Myocyte (in vitro differentiated cells): Measurements from ENCODE around the gene FHDC1. TPM values are rescaled to one million over a fixed set of nuclear protein-coding genes. Genes with fewer than 3 reads are reported as not detected.

Experiments used
- DNase-seq: peaks from one replicate; pipeline ENCODE4 v3.0.0-alpha.2; 2012; ENCODE audit warnings: low read depth
- total RNA-seq: library from RNA; depleted of rRNA; stranded (reverse); fragments of >200 nt; gene quantifications from 2 replicates; pipeline ENCODE4 v1.2.3, GENCODE V29; 2014

The FHDC1 gene
- total RNA-seq, 1 donor from 2014 or later: 0.72 TPM

GRCh38 chr4:153027866-153028265 lies 91.7 kb downstream of the FHDC1 start:
- DNase-seq: no peak

- DNase-seq: no peak
Observed at GRCh38 chr4:153028535-153028934, 92.4 kb downstream of the FHDC1 start.

Other genes with a start within 250 kb of the FHDC1 start
- 0.62 and 3.0 TPM in 2 replicates for gene TIGD4, start 156.6 kb upstream of the FHDC1 start, total RNA-seq
- gene ARFIP1, start 156.4 kb upstream of the FHDC1 start, total RNA-seq: 22.9 and 26.7 TPM in 2 replicates